NCI-H128 (cell line): Measurements from ENCODE around the gene PSMC4.
"Not testable (repeated sequence)": the region's sequence is repeated elsewhere in the genome, so short reads cannot be mapped to it uniquely, and the experiment has no call there.

ENCODE experiments used
- DNase-seq: peaks from one replicate; lab custom pipeline; 2025; ENCODE audit not compliant: unreplicated experiment; lab: John Stamatoyannopoulos, UW

The PSMC4 gene

DNA sequence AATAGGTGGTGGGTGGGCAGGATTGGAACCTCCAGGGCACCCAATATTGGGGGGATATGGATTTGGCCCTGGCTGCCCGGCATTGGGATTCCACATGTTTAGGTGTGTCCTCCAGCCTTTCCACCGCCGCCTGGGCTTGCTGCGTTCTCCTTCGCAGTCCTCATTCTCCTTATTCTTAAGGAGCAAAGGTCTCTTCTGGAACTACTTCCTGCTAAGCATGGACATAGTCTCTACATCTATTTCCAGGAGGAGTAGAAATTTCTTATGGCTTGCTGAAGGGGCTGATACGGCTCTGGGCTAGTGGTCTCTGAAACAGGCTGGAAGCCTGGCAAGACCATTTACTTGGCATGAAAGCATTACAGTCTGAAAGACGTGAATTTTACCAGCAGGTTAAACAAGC lies 27.4 kb upstream of the PSMC4 start:
- no peak for DNase-seq

DNA sequence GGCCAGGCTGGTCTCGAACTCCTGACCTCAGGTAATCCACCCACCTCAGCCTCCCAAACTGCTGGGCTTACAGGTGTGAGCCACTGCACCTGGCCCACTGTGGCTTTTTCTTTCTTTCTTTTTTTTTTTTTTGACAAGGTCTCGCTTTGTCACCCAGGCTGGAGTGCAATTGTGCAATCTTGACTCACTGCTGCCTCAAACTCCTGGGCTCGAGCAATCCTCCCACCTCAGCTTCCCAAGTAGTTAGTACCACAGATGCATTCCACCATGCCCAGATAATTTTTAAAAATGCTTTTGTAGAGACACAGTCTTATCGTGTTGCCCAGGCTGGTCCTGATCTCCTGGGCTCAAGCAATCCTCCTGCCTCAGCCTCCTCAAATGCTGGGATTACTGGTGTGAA lies 24.4 kb upstream of the PSMC4 start:
- no peak for DNase-seq

DNA sequence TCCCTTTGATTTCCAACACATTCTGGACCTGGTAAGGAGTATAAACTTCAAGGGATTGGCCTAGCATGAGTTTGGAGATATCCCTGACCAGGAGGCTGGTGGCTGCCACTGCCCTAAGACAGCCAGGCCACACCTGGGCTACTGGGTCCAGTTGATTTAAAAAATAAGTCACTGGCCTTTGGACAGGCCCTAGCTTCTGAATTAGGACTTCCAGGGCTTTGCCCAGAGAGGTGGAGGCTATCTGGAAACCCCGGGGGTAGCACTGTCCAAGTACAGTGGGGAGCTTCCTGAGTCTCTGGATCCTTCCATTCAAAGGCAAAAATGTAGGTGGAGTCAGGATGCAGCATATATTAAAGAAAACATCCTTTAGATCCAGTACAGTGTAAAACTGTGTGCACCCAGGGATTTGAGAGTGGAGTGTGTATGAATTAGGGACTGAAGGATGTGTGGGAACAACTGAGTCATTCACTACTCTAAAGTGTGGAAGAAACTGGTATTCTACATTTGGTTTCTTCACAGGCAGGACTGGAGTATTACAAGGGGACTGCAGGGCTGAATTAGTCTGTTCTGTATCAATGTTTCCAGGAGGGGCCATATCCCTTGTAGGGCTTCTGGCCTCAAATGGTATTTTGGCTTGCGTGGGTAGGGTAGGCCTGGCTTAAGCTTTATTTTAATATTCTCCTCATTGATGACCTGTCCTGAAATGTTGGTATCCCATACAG lies 21.8 kb upstream of the PSMC4 start:
- DNase-seq = no peak

DNA sequence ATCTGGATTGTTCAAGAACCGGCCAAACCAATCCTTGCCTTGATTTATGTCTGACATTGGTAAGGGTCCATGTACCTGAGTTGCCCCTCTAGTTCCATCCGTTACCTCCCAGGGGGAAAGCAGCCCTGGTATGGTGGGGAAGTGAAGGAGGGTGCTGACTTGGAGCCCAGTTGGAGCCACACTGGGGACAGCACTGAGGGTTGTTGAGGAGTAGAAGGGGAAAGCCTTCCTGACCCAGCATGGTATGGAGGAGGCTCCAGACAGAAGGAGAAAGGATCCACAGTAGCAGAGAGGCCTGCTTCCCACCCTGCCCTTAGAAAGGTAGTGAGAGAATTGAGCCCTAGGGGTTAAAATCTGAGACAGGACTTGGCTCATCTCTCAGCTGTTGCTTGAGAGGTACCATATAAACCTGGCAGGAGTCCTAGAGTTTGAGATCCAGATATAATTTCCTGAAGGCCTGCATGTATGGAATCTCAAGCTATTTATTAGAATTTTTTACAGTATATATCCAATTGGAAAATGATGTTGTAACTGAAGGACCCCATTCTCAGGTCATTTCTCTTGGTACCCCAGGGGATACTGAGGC lies 19.8 kb upstream of the PSMC4 start:
- no peak for DNase-seq

DNA sequence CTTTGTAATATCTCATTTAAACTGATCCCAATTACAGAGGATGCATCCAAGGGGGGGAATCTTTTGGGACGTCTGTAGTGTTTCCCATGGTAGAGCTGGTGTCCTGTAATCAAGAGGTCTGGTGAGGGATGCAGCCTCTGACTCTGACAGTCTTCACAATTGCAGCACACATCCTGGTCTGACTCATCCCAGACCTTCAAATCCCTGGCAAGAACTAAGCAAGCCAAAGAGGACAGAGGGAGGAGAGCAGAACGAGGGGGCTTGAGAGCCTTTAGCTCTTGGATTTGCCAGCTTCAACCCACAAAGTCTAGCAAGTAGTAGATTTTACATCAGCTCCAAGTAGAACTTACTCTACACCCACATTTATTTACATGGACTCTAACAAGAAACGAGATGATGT lies 19.3 kb upstream of the PSMC4 start:
- DNase-seq = no peak

DNA sequence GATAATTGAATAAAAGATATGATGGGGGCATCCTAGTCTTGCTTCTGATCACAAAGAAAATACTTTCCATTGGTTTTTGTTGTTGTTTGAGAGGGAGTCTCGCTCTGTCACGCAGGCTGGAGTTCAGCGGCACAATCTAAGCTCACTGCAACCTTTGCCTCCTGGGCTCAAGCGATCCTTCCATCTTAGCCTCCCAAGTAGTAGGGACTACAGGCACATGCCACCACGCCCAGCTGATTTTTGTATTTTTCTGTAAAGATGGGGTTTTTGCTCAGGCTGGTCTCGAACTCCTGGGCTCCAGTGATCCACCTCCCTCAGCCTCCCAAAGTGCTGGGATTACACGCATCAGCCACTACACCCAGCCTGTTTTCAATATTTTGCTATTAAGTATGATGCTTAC lies 17.1 kb upstream of the PSMC4 start:
- DNase-seq = no peak

DNA sequence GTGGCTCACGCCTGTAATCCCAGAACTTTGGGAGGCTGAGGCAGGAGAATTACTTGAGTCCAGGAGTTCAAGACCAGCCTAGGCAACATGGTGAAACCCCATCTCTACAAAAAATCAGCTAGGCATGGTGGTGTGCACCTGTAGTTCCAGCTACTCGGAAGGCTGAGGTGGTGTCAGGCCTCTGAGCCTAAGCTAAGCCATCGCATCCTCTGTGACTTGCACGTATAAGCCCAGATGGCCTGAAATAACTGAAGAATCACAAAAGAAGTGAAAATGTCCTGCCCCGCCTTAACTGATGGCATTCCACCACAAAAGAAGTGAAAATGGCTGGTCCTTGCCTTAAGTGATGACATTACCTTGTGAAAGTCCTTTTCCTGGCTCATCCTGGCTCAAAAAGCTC lies 13.1 kb upstream of the PSMC4 start:
- not testable (repeated sequence) for DNase-seq

DNA sequence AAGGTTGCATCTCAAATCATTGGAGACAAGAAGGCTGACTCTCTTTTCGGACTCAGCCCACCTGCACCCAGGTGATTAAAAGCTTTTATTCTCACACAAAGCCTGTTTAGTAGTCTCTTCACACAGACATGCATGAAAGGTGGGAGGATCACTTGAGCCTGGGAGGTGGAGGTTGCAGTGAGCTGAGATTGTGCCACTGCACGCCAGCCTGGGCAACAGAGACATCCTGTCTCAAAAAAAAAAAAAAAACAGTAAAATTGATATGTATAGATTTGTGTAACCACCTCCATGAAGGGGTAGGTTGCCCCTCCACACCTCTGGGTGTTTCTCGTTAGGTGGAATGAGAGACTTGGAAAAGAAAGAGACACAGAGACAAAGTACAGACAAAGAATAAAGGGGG lies 12.0 kb upstream of the PSMC4 start:
- not testable (repeated sequence) for DNase-seq

DNA sequence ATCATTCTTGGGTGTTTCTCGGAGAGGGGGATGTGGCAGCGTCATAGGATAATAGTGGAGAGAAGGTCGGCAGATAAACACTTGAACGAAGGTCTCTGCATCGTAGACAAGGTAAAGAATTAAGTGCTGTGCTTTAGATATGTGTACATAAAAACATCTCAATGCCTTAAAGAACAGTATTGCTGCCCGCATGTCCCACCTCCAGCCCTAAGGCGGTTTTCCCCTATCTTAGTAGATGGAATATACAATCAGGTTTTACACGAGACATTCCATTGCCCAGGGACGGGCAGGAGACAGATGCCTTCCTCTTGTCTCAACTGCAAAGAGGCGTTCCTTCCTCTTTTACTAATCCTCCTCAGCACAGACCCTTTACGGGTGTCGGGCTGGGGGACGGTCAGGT lies 11.6 kb upstream of the PSMC4 start:
- not testable (repeated sequence) for DNase-seq

DNA sequence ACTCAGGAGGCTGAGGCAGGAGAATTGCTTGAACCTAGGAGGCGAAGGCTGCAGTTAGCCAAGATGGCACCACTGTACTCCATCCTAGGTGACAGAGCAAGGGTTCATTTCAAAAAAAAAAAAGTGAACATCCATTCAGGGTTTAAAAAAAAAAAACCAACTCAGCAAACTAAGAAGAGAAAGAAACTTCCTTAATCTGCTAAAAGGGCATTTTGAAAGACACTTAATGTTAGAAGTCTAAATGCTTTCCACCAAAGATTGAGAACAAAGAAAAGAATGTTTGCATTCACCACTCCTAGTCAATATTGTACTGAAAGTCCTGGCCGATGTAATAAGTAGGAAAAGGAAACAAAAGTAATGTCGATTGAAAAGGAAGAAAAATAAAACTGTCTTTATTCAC lies 7.1 kb upstream of the PSMC4 start:
- DNase-seq = no peak

DNA sequence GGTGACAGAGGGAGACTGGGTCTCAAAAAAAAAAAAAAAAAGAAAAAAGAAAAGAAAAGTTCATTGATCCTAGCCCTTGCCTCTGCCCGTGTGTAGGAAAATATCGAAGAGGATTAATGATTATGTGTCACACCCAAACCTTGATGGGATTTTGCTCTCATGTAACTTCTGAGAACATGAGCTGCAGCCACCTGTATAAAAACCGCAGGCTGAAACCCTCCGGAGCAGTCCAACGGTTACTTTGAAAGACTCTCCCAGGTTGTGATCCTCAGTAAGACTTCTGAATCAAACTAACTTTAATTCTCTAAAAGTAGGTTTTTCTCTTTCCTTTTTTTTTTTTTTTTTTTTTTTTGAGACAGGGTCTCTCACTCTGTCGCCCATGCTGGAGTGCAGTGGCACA lies 4.3 kb upstream of the PSMC4 start:
- DNase-seq = no peak

DNA sequence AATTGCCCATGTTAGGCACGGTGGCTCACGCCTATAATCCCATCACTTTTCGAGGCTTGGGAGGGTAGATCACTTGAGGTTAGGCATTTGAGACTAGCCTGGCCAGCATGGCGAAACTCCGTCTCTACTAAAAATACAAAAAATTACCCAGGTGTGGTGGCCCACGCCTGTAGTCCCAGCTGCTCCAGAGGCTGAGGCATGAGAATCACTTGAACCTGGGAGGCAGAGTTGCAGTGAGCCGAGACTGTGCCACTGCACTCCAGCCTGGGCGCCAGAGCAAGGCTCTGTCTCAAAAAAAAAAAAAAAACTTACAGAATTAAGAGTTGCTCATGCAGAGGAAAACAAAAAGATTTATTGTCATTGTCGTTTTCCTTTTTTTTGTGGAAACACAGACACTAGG lies 3.4 kb upstream of the PSMC4 start:
- no peak for DNase-seq

DNA sequence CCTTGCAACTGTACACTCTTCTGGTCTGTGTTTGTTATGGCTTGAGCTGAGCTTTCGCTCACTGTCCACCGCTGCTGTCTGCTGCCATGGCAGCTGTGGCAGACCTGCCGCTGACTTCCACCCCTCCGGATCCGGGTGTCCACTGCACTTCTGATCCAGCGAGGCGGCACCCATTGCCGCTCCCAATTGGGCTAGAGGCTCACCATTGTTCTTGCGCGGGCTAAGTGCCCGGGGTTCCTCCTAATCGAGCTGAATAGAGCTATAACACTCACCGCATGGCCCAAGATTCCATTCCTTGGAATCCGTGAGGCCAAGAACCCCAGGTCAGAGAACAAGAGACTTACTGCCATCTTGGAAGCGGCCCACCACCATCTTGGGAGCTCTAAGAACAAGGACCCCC lies 2.2 kb upstream of the PSMC4 start:
- no peak for DNase-seq

DNA sequence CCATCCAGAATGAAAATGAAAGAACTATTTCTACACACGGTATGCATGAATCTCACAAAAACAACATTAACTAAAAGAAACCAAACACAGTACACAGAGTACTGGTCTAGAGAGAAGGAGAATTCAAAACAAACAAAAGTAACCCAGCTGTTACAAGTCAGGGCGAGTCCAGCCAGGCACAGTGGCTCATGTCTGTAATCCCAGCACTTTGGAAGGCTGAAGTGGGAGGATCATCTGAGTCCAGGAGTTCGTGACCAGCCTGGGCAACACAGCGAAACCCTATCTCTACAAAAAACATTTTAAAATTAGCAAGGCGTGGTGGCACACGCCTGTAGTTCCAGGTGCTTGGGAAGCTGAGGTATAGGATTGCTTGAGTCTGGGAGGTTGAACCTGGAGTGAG lies 1.7 kb upstream of the PSMC4 start:
- DNase-seq = no peak

DNA sequence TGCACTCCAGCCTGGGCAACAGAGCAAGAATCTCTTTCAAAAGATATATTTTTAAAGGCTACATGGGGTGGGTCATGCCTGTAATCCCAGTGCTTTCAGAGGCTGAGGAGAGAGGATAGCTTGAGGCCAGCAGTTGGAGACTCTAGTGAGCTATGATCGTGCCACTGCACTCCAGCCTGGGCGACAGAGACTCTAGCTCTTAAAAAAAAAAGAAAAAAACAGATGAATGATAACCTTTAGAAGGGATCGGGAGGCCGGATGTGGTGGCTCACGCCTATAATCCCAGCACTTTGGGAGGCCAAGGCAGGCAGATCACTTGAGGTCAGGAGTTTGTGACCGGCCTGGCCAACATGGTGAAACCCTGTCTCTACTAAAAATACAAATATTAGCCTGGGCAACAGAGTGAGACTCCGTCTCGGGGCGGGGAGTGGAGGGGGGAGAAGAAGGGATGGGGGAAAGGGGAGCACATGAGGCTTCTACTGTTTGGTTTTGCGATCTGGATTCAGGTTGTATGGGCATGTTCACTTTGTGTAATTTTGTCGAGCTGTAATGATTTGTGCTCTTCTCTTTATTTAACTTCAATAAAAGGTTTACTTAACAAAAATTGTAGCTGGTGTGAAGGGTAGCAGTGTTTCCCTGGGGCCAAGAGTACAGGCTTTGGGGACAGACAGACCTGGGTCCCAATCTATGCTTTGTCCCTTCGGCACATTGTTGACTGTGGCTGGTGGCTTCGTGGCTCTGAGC lies 1.1 kb upstream of the PSMC4 start:
- no peak for DNase-seq

DNA sequence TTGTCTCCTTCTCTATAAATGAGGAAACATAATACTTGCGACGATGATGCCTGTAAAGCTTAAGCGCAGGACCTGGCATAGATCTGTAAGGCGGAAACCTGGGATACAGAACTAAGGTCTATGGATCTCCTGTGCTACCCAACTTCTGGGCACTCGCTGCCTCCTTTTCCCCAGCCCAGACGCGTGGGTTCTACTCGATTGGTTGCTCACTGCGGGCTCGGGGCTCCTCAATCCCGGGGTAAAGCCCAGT lies 615 bp upstream of the PSMC4 start:
- no peak for DNase-seq

DNA sequence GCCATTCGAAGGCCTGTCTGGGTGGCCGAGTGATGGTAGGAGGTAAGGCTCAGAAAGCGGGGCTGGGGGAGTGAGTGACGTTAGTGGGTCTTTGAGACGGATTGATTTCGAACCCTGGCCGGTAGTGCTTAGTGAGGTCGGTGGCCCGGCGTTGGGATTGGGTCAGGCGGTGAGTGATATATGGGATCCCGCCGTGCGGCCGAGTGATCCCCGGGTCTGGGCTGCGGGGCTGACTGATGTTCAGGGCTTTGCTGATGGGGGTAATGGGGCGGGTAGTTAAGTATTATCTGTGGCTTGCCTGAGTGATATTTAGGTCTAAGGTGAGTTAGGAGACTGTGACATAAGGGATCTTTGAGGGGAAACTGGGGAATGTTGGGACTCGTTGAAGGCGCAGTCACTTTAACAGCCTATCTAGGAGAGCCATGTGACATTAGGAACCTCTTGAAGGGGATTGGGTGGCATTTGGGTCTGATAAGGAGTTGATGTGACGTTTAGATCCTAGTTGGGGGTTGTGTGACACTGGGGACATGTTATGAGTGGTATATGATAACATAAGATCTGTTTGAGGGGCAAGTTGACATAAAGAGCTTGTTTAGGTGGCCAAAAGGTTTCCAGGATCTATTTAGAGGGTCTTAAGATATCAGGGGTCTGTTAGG lies 543 bp downstream of the PSMC4 start:
- no peak for DNase-seq

DNA sequence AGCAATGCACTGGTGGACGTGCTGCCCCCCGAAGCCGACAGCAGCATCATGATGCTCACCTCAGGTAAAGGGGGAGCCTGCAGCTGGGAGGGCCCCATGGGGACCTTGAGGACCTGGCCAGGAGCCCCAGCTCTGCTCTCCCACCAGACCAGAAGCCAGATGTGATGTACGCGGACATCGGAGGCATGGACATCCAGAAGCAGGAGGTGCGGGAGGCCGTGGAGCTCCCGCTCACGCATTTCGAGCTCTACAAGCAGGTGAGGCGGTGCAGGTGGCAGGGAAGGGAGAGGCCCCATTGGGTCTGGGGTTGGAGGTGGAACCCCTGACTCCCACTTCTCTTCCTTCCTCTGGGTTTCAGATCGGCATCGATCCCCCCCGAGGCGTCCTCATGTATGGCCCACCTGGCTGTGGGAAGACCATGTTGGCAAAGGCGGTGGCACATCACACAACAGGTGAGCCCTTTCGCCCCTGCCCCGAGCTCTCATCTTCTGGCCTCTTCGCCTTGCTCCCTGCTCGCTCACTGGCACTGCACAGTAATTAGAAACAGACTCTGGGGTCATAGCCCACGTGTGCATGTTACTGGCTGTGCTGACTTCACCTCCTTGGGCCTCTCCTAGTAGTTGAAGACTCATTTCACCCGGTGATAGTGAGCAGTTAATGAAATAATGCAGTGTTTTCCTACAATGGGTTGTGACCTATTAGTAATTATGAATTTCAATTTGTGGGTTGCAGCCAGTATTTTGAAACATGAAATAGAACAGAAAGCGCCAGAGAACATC lies 3.6 kb downstream of the PSMC4 start:
- DNase-seq = no peak

DNA sequence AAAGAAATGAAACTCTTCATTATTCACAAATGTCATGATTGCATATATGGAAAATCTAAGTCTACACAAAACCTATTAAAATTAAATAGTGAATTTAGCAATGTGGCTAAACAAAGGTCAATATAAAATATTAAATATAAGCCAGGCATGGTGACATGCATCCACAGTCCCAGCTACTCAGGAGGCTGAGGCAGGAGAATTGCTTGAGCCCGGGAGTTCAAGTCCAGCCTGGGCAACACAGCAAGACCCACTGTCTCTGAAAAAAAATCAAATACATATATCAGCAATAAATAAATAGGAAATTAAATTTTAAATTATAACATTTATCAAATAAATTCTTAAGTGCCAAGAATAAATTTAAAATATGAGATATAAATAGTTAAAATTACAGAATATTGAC lies 11.9 kb downstream of the PSMC4 start:
- DNase-seq = no peak

DNA sequence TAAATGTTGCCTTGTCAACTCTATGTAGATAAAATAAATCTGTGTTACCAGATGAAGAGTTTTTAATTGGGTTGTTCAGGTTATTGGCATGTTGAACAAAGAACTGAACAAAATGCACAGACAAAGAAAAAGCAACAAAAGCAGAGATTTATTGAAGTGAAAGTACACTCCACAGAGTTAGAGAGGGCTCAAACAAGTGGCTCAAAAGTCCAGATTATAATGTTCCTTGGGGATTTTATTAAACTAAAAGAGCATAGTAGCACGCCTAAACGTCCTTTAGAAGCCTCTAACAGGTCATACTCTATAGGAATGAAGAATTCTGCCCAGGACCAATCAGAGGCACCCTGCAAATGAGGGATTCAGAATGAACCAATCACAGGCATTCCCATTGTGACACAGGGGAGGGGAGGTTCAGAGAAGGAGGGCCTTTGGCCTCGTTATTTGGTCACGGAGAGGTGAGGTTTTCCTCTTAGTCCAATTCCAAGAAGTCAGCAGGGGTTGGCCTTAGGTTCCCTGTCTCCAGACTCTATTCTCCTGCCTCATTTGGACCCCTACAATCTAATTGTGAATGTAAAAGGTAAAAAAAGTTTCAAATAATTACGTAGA lies 12.8 kb downstream of the PSMC4 start:
- DNase-seq = no peak

DNA sequence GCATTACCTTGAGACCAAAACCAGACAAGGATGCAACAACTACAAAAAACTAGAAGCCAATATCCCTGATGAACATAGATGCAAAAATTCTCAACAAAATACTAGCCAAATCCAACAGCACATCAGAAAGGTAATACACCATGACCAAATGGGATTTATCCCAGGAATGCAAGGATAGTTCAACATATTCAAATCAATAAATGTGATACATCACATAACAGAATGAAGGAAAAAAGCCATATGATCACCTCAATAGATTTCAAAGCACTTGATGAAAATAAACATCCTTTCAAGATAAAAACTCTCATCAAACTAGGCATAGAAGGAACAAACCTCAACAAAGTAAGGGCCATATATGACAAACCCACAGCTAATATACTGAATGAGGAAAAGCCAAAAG lies 15.7 kb downstream of the PSMC4 start:
- no peak for DNase-seq
